ENCODE results near the gene NTNG2.

- TF ChIP-seq SREBF1 (IDR thresholded peaks at IDR 0.05; ENCODE audit: borderline replicate concordance, low read depth, low read length): no peak
- no peak for TF ChIP-seq ZNF431 (CRISPR knock-in tag; IDR thresholded peaks at IDR 0.05)
- no peak for TF ChIP-seq FOXK2 (conservative IDR thresholded peaks at IDR 0.05 in 1 of 2, IDR thresholded peaks at IDR 0.05 in 1 of 2; ENCODE audit: low read depth in 2 of 2)
- TF ChIP-seq SETDB1 (IDR thresholded peaks at IDR 0.05; ENCODE audit: low read length): no peak
- TF ChIP-seq RAD21 (CRISPR knock-in tag; conservative IDR thresholded peaks at IDR 0.05 in 1 of 2, IDR thresholded peaks at IDR 0.05 in 1 of 2): no peak
- TF ChIP-seq CBFB (CRISPR knock-in tag; IDR thresholded peaks at IDR 0.05): no peak
- no peak for TF ChIP-seq SMC3 (conservative IDR thresholded peaks at IDR 0.05; ENCODE audit: insufficient read depth, low read depth, low read length)
- TF ChIP-seq RFX5 (IDR thresholded peaks at IDR 0.05; ENCODE audit: low read depth, low read length): no peak
- no peak for TF ChIP-seq POLR2AphosphoS2 (IDR thresholded peaks at IDR 0.05; ENCODE audit: low read length)
- no peak for TF ChIP-seq MCM2 (IDR thresholded peaks at IDR 0.05; ENCODE audit: low read depth)
- TF ChIP-seq NCOR1 (IDR thresholded peaks at IDR 0.05): no peak
- no peak for TF ChIP-seq TSC22D4 (tag; IDR thresholded peaks at IDR 0.05)
These were observed 80.2 kb downstream of the NTNG2 start for GRCh38 chr9:132241840-132242620.
